SJSA1 (cell line): ENCODE data around the gene MAPRE3. TPM values are rescaled to one million over a fixed set of nuclear protein-coding genes. Genes with fewer than 3 reads are reported as not detected.
A peak's percentile ranks its signal among the peaks of the same experiment; 100 is the strongest.
"Not testable (repeated sequence)": the region's sequence is repeated elsewhere in the genome, so short reads cannot be mapped to it uniquely, and the experiment has no call there.

Source experiments
- DNase-seq, 2 experiments: peaks; one replicate each; pipeline ENCODE4 v3.0.0-alpha.2; 2015 to 2020; ENCODE audit warnings: low spot score in 2 of 2, low read depth in 1 of 2
- H3K27ac ChIP-seq: fragments of 250-450 bp; sonication (Bioruptor Pico); 2 replicates; pipeline ENCODE4 v1.5.1; 2020; ENCODE audit warnings: mild to moderate bottlenecking, moderate library complexity
- H3K27me3 ChIP-seq: fragments of 250-450 bp; sonication (Bioruptor Pico); replicated peaks from 2 replicates; pipeline ENCODE4 v1.5.1; 2020; ENCODE audit warnings: mild to moderate bottlenecking, moderate library complexity
- H3K36me3 ChIP-seq: fragments of 250-450 bp; sonication (Bioruptor Pico); 2 replicates; pipeline ENCODE4 v1.5.1; 2020; ENCODE audit warnings: mild to moderate bottlenecking
- H3K4me1 ChIP-seq: fragments of 250-450 bp; sonication (Bioruptor Pico); replicated peaks from 2 replicates; pipeline ENCODE4 v1.6.1; 2021; ENCODE audit warnings: mild to moderate bottlenecking
- H3K4me3 ChIP-seq: fragments of 250-450 bp; sonication (Bioruptor Pico); 2 replicates; pipeline ENCODE4 v1.5.1; 2020; ENCODE audit warnings: mild to moderate bottlenecking
- H3K9me3 ChIP-seq: fragments of 250-450 bp; sonication (Bioruptor Pico); replicated peaks from 2 replicates; pipeline ENCODE4 v1.5.1; 2020; ENCODE audit warnings: mild to moderate bottlenecking
- total RNA-seq: library from RNA; depleted of rRNA; stranded (reverse); fragments of >200 nt; shearing (Covaris generic); gene quantifications from 2 replicates; pipeline ENCODE4 v1.2.3, GENCODE V29; 2014; rRNA removed

The MAPRE3 gene
- total RNA-seq: 0.50 and 3.3 TPM in 2 replicates

- no peaks in the 10 kb centered on the region for H3K9me3 ChIP-seq
- H3K4me1 ChIP-seq: peaks cover 17% of the 10 kb centered on the region
- H3K27ac ChIP-seq: no peak within 1 kb of the TSS; the same call in 1 of the 2 replicates
- DNase-seq: peak; percentile 73 to 86
- no peaks in the 10 kb centered on the region for H3K27me3 ChIP-seq
- no peaks in the 10 kb centered on the region for H3K36me3 ChIP-seq
- peak within 1 kb of the TSS; percentile 55 for H3K4me3 ChIP-seq
These were observed at the start of gene MAPRE3 for GRCh38 chr2:26970244-26970927. Gene MAPRE3, plus strand, starts transcription at chr2:26970637. Its CDS starts 51,582 bp downstream, at chr2:27022219.

GRCh38 chr2:26921323-26921722, 49.1 kb upstream of the MAPRE3 start:
- Histone ChIP-seq H3K36me3 (no peaks in the 10 kb centered on the region), H3K4me3 (no peak overlapping the region), H3K27me3 (peaks cover 16% of the 10 kb centered on the region), H3K9me3 (no peaks in the 10 kb centered on the region), H3K4me1 (peaks cover 10% of the 10 kb centered on the region), H3K27ac (no peak overlapping the region)
- no peak for DNase-seq

- Histone ChIP-seq H3K27me3 (peaks cover 8% of the 10 kb centered on the region), H3K27ac (no peak overlapping the region), H3K9me3 (no peaks in the 10 kb centered on the region), H3K4me3 (no peak overlapping the region), H3K4me1 (peaks cover 10% of the 10 kb centered on the region), H3K36me3 (no peaks in the 10 kb centered on the region)
- no peak for DNase-seq
These were observed 47.8 kb upstream of the MAPRE3 start for GRCh38 chr2:26922405-26923188.

- H3K9me3 ChIP-seq, H3K27me3 ChIP-seq: not testable (repeated sequence)
These were observed 47.3 kb upstream of the MAPRE3 start for GRCh38 chr2:26923189-26923466.

GRCh38 chr2:26924731-26925099, 45.7 kb upstream of the MAPRE3 start:
- H3K27me3 ChIP-seq: peaks cover 8% of the 10 kb centered on the region
- H3K4me1 ChIP-seq: peaks cover 16% of the 10 kb centered on the region
- no peak for DNase-seq
- no peak overlapping the region for H3K27ac ChIP-seq
- H3K9me3 ChIP-seq: no peaks in the 10 kb centered on the region
- H3K36me3 ChIP-seq: no peaks in the 10 kb centered on the region
- H3K4me3 ChIP-seq: no peak overlapping the region

More at GRCh38 chr2:26923189-26923466, 47.3 kb upstream of the MAPRE3 start:
- not testable (repeated sequence) for H3K36me3 ChIP-seq, DNase-seq, H3K27ac ChIP-seq, H3K4me3 ChIP-seq
- H3K4me1 ChIP-seq: peaks cover 10% of the 10 kb centered on the region

- Histone ChIP-seq H3K27me3 (peaks cover 8% of the 10 kb centered on the region), H3K4me1 (peaks cover 22% of the 10 kb centered on the region)
- peak in 1 of 2 experiments; percentile 45 for DNase-seq
These were observed 45.2 kb upstream of the MAPRE3 start for GRCh38 chr2:26925100-26925791.

GRCh38 chr2:26927221-26927620, 43.2 kb upstream of the MAPRE3 start:
- Histone ChIP-seq H3K27ac (no peak overlapping the region), H3K36me3 (no peaks in the 10 kb centered on the region), H3K9me3 (no peaks in the 10 kb centered on the region), H3K4me1 (peaks cover 22% of the 10 kb centered on the region), H3K27me3 (peaks cover 9% of the 10 kb centered on the region), H3K4me3 (no peak overlapping the region)
- no peak for DNase-seq

More at GRCh38 chr2:26925100-26925791, 45.2 kb upstream of the MAPRE3 start:
- no peak overlapping the region for H3K4me3 ChIP-seq
- no peaks in the 10 kb centered on the region for H3K36me3 ChIP-seq
- H3K27ac ChIP-seq: peak overlapping the region; percentile 13; the same call in 1 of the 2 replicates
- H3K9me3 ChIP-seq: no peaks in the 10 kb centered on the region

GRCh38 chr2:26932974-26933373, 37.5 kb upstream of the MAPRE3 start:
- Histone ChIP-seq H3K4me1 (peaks cover 12% of the 10 kb centered on the region), H3K36me3 (no peaks in the 10 kb centered on the region), H3K27me3 (peaks cover 5% of the 10 kb centered on the region; the same call in 1 of the 2 replicates), H3K4me3 (no peak overlapping the region), H3K27ac (no peak overlapping the region), H3K9me3 (no peaks in the 10 kb centered on the region)
- no peak for DNase-seq

- no peak for DNase-seq
- Histone ChIP-seq H3K9me3 (no peaks in the 10 kb centered on the region), H3K27ac (no peak overlapping the region), H3K4me3 (no peak overlapping the region), H3K4me1 (peaks cover 12% of the 10 kb centered on the region), H3K27me3 (peaks cover 5% of the 10 kb centered on the region; the same call in 1 of the 2 replicates), H3K36me3 (no peaks in the 10 kb centered on the region)
These were observed 36.8 kb upstream of the MAPRE3 start for GRCh38 chr2:26933431-26934334.

- peaks cover 10% of the 10 kb centered on the region for H3K4me1 ChIP-seq
- H3K36me3 ChIP-seq: no peaks in the 10 kb centered on the region
- no peaks in the 10 kb centered on the region for H3K9me3 ChIP-seq
- DNase-seq: no peak
- peaks cover 5% of the 10 kb centered on the region; the same call in 1 of the 2 replicates for H3K27me3 ChIP-seq
- no peak overlapping the region for H3K4me3 ChIP-seq
- no peak overlapping the region for H3K27ac ChIP-seq
These were observed 36.1 kb upstream of the MAPRE3 start for GRCh38 chr2:26934335-26934724.

- Histone ChIP-seq H3K9me3 (no peaks in the 10 kb centered on the region), H3K4me1 (peaks cover 3% of the 10 kb centered on the region), H3K36me3 (no peaks in the 10 kb centered on the region), H3K27me3 (peaks cover 5% of the 10 kb centered on the region; the same call in 1 of the 2 replicates), H3K27ac (no peak overlapping the region), H3K4me3 (no peak overlapping the region)
- no peak for DNase-seq
These were observed 35.5 kb upstream of the MAPRE3 start for GRCh38 chr2:26934985-26935384.

- no peak for DNase-seq
- Histone ChIP-seq H3K27ac (no peak overlapping the region), H3K27me3 (peaks cover 5% of the 10 kb centered on the region; the same call in 1 of the 2 replicates), H3K4me1 (no peaks in the 10 kb centered on the region; the same call in 1 of the 2 replicates), H3K36me3 (no peaks in the 10 kb centered on the region), H3K9me3 (no peaks in the 10 kb centered on the region), H3K4me3 (no peak overlapping the region)
These were observed 33.6 kb upstream of the MAPRE3 start for GRCh38 chr2:26936855-26937254.
